Ammon's horn (tissue), 1 donor: Measurements from ENCODE around the gene ITPA.

Experiments
- DNase-seq: peaks from one replicate; pipeline ENCODE4 v3.0.0-alpha.2; 2016; ENCODE audit warnings: low spot score

The ITPA gene

DNA sequence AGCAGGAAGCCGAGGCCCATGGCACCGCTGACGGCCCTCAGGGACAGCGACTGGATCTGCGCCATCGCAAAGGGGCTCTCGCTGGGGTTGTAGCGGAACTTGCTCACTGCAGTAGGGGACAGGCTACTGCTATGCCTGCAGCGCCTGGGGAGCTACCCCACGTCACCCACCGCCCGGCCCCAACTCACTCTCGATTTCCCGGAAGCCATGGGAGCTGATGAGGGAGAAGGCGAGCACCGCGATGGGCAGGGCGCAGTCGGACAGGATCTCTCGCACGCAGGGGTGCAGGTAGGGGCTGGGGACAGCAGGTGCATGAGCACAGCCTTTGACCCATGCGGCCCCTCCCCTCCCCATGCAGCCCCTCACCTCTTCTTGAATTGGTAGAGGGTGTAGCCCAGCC lies 19.9 kb downstream of the ITPA start:
- no peak for DNase-seq

DNA sequence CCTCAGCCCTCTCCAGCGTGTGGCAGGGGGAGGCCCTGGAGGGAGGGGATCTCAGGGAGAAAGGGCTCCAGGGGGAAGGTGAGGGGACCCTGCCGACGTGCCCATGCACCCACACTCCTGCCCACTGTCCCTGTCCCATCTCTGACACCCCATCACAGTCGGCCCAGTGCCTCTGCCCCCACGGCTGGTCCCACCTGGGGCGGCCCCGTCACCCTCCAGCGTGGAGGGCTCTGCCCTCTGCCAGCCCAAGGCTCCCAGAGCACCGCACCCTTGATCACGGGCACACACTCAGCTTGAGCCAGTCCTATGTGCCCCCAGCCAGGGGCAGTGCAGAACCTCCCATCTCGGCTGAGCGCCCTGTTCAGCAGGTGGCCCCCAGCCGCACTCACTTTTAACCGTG lies 20.5 kb downstream of the ITPA start:
- DNase-seq = no peak

DNA sequence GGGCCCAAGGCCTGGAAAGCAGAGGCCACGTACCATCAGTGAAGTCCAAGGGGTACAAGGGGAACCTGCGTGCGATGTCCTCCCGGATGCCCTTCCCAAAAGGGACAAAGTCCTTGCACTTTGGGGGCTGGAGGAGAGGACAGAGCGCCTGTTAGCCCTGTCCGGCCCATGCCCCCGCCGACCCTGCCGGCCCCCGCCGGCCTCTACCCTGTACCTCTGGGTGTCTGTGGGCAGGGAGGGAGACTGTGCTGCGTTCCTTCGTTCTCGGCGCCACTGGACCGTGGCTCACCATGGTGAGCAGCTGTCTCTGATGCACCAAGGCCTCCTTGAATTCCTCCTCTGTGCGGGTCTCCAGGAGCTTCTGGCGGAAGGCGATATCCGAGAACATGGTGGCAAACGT lies 21.8 kb downstream of the ITPA start:
- DNase-seq = no peak

- DNase-seq = no peak
These were observed 22.7 kb downstream of the ITPA start for GRCh38 chr20:3231889-3232588.

DNA sequence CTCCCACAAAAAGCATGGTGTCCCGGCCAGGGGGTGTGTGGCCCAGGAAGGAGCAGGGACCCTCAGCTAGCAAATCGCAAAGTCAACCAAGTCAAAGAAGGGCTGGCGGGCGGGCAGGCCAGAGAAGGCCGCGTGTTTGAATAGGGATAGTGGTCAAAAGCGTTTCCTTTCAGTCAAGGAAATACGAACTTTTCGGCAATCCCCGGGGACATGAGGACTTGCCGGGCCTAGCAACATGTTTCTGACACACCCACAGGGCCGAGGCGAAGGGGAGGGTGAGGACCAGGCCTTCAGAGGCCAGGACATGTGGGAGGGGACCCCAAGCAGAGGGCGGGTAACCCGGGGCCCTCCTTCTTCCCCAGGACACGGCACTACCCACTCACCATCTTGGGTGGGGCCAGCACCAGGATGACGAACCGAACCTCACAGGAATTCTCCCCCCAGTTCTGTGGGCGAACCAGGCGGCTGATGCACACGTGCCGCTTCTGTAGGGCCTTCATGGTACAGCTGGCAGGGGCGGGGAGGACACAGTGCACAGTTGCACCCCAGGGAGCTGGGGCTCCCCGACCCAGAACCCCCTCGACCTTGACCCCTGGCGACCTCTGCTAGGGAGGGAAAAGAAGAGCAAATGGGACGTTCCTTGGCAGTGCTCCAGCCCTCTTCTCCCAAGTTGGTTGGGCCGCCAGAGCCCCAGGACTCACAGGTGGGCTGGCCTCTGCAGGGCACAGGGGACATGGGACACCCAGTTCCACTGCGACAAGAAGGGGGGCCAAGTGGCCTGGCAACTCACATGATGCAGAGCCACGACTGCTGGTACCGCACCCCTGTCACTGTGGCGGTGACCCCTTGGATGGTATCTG lies 24.1 kb downstream of the ITPA start:
- no peak for DNase-seq

DNA sequence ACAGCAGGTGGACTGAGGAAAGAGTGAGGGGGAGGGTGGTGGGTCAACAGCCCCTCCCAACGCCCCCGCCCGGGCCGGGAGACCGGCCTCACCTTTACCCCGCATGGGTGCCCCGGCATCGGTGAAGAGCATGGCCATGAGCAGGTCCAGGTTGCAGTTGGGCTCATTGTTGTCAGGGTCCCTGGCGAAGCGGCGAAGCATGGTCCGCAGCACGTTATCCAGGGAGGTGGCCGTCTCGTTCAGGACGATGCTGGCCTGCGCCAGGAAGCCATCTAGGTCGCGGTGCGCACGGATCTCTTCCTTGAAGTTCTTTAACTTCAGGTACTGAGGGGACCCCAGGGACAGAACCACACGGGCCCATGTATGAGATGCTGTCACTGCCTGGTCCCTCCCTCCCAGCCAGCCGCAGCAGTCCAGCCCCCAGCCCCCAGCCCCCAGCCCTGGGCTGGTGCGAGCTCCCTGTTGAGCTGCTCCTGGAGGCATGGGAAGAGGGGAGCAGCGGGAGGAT lies 24.7 kb downstream of the ITPA start:
- DNase-seq = no peak

DNA sequence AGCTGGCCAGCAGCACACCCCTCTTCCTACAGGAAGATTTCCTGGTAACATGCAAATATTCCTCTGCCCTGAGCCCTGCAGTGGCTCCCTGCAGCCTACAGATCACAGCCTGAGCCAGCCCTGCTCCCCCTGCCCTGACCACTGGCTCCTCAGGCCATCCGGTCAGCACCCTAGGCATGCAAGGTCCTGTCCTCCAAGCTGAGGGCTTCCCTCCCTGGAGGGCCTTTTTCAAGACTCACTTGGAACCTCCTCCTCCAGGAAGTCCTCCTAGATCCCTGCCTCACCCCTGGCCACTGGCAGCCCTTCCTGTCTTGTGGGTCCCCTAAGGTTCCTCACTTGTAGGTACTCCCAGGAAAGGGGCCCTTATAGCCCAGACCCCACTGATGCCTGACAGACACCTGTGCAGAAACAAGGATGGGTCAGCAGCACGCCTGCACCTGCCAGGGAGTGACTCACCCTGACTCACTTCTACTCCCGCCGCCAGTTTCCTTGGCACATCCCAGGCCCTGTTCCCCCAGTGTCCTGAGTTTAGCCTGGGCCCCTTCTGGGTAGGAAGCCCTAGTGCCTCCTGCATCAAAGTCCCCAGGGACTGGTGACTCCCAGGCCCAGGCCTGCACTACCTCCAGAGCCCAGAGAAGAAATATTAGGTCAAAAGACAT lies 26.5 kb downstream of the ITPA start:
- DNase-seq = no peak

- DNase-seq = no peak
These were observed 28.0 kb downstream of the ITPA start for GRCh38 chr20:3237011-3237957.

- DNase-seq = no peak
These were observed 28.8 kb downstream of the ITPA start for GRCh38 chr20:3237958-3238615.

- DNase-seq = no peak
These were observed 29.3 kb downstream of the ITPA start for GRCh38 chr20:3238616-3239025.

DNA sequence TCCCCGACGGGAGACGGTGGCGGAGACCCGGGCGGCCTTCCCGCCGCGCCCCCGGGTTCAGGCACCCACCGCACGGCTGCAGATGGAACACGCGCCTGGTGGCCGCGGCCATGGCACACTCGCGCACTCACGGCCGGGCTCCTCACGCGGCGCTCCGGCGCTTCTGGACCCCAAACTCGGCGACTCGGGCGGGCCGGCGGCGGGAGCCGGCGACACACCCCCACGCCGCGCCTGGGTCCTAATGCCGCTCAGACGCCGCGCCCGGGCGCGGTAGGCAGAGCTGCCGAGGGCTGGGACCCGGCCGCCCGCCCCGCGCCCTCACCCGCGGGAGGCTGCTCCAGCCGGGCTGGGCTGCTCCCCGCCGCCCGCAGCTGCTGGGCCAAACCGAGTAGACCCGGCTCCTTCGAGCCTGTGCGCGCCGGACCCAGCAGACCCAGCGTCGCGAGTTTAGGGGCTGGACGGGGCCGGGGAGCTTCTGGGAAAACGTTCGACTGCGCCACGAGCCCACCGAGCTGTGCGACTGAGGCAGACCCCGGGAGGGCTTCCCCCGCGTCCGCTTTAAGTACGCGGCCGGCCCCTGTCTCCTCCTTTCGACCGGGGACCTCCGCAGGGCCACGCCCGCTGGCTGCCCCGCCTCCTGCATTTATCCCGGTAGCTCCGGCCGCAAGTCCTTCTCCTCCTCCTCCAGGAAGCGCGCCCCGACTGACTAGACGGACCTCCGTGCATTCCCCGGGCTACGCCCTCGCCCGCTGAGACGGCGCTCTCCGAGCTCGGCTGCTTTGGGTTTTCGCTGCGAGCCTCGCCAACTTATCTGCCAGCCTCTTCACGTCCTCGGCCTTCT lies 29.9 kb downstream of the ITPA start, which contains the start of gene SLC4A11:
SLC4A11 (minus strand) TSS at position 165 of the 841 bp plus-strand sequence; CDS start at position 112, 53 bp downstream.
- DNase-seq = no peak

DNA sequence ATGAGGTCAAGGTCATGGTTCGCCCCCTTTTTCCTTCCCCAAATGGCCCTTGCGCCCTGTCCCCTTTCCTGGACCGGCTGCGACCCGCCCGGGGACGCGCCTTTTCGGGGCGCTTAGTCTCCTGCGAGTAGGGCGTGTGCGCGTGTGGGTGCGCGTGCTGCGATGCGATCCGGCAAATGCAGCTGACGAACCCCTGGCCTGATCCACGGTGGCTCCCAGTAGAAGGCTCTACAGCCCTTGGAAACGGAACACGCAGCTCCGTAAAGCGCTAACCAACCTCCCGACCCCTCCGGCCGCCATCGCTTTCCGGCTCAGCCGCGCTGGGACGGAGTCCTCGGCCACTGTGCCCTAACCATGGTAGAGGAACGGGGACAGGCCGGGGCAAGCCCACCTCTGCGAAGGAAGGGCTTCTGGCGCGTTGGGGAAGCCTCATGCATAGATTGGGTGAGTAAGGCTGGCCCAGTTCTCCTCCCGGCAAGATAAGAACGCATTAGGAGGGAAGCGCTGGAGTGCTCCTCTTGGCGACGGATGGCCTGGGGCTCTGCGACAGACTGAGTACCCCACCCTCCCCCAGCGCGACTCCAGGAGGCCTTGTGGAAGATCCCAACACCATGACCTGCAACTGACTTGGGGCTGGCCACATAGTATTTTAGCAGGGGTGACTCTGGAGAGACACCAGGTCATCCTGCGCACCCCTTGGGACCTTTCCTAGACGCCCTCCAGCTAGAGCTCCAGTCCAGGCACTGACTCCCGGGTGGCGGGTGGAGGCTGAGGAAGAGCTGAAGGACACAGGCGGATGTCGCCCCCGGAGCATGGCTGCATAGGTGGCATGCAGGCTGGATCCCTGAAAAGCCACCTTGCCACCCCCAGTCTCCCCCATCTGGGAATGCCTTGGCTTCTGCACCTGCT lies 30.8 kb downstream of the ITPA start:
- no peak for DNase-seq

DNA sequence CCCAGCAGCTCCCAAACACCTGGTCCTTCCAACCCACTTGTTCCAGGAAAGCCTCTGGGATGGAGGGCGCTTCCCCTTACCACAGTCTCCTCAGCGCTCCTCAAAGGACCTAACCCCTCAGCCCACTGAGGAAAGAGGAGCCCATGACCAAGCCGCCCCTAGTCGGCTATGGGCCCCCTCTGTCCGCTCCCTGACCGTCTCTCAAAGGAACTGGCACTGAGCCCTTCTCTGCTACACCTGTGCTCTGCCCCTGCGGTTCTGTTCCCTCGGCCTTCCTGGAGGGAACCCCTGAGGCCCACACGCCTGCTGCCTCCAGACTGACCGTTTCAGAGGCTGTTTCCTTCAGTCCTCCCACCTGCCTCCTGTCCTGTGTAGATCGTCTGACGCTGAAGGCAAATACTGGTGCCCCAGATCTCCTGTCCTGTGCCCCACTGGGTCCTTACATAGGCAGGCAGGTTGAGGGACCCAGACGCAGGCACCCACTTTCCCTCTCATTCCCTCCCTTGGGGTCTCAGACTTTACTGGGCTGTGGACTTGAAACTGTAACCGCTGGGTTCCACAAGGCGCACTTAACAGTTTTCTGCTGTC lies 31.6 kb downstream of the ITPA start:
- no peak for DNase-seq

GRCh38 chr20:3242172-3242692 lies 32.9 kb downstream of the ITPA start:
- no peak for DNase-seq

GRCh38 chr20:3243718-3244358 lies 34.5 kb downstream of the ITPA start:
- DNase-seq = no peak

GRCh38 chr20:3244613-3245012 lies 35.3 kb downstream of the ITPA start:
- no peak for DNase-seq

- no peak for DNase-seq
These were observed 35.9 kb downstream of the ITPA start for GRCh38 chr20:3245156-3245555.

- no peak for DNase-seq
These were observed 36.4 kb downstream of the ITPA start for GRCh38 chr20:3245711-3246110.
